K562 (cell line): ENCODE data around the gene RYK. TPM values are rescaled to one million over a fixed set of nuclear protein-coding genes. Genes with fewer than 3 reads are reported as not detected.

Experiments
- ATAC-seq: fragments of 200-7000 bp; cut with Tn5 transposase; 3 replicates; pipeline ENCODE4 v1.9.1; 2020; ENCODE audit warnings: moderate library complexity
- BruUV-seq: library from RNA; stranded (reverse); fragments of 400-500 nt; replicated peaks from 2 replicates; lab custom pipeline; 2021; lab: Mats Ljungman, UMichigan
- CTCF ChIA-PET: fragments of 300-600 bp; formaldehyde crosslinking; extraction: SDS; loops from one replicate; lab custom pipeline; 2021; ENCODE audit warnings: low intra/inter-chr PET ratio; lab: Yijun Ruan, JAX
- POLR2A ChIA-PET: fragments of 300-600, 350-650 bp; sonication (Branson Sonifier 250); formaldehyde crosslinking; extraction: SDS; loops from one replicate; lab custom pipeline; 2021; ENCODE audit warnings: antibody characterized with exemption, inconsistent platforms; lab: Yijun Ruan, JAX
- DNase-seq, 4 experiments: peaks; one replicate each; pipeline versions ENCODE4 v3.0.0 to v3.0.0-alpha.2; 2011 to 2018; ENCODE audit warnings: low spot score in 3 of 4, mixed read lengths in 3 of 4; ENCODE audit errors: extremely low read depth in 1 of 4
- FAIRE-seq: peaks from 2 replicates; lab custom pipeline; 2011; peaks lifted over from hg19 to GRCh38; lab: Jason Lieb, UNC
- H2AFZ ChIP-seq: 2 replicates; pipeline ENCODE4 v1.6.0; 2011; ENCODE audit warnings: low read depth, low read length, control low read depth, inconsistent platforms
- H3K27ac ChIP-seq: fragments of 200-600 bp; 3 replicates; pipeline ENCODE4 v1.8.0; 2011; ENCODE audit warnings: low read depth, mild to moderate bottlenecking, control low read depth, inconsistent platforms, low read length, moderate library complexity, mixed read lengths; ENCODE audit errors: extremely low read depth
- H3K27me3 ChIP-seq, 2 experiments: fragments of 300-600 bp in 1 of 2; 2 replicates in 1 of 2; 3 replicates in 1 of 2; pipeline versions ENCODE4 v1.6.0 to v1.8.0; 2011; ENCODE audit warnings: inconsistent platforms in 2 of 2, low read length in 2 of 2, mild to moderate bottlenecking in 1 of 2, mixed read lengths in 1 of 2, moderate library complexity in 1 of 2; ENCODE audit not compliant: control insufficient read depth in 2 of 2, insufficient read depth in 2 of 2
- H3K36me3 ChIP-seq: fragments of 300-600 bp; 3 replicates; pipeline ENCODE4 v1.8.0; 2011; ENCODE audit warnings: mild to moderate bottlenecking, low read length, inconsistent platforms; ENCODE audit not compliant: control insufficient read depth, insufficient read depth
- H3K4me1 ChIP-seq, 2 experiments: fragments of 200-600 bp in 1 of 2; replicated peaks in 1 of 2; 2 replicates in 1 of 2; 3 replicates in 1 of 2; pipeline versions ENCODE4 v1.5.1 to v1.8.0; 2011; ENCODE audit warnings: inconsistent platforms in 2 of 2, low read length in 2 of 2, mild to moderate bottlenecking in 1 of 2, mixed read lengths in 1 of 2, moderate library complexity in 1 of 2; ENCODE audit not compliant: control insufficient read depth in 2 of 2, insufficient read depth in 2 of 2
- H3K4me2 ChIP-seq: 2 replicates; pipeline ENCODE4 v1.6.1; 2011; ENCODE audit warnings: low read length, control low read depth, inconsistent platforms, mixed read lengths; ENCODE audit not compliant: insufficient read depth
- H3K4me3 ChIP-seq: fragments of 200-600 bp; sonication (generic), shearing (Covaris generic); 2 replicates; pipeline ENCODE4 v1.5.1; 2016; ENCODE audit warnings: control low read depth, inconsistent platforms
- H3K79me2 ChIP-seq: fragments of 200-600 bp; 3 replicates; pipeline ENCODE4 v1.8.0; 2011; ENCODE audit warnings: low read length, inconsistent platforms; ENCODE audit not compliant: control insufficient read depth, insufficient read depth
- H3K9ac ChIP-seq, 2 experiments: 2 replicates each; pipeline versions ENCODE4 v1.6.0 to v1.6.1; 2011; ENCODE audit warnings: low read depth in 2 of 2, low read length in 2 of 2, control low read depth in 1 of 2, inconsistent platforms in 1 of 2, mild to moderate bottlenecking in 1 of 2, mixed read lengths in 1 of 2; ENCODE audit not compliant: insufficient read depth in 1 of 2
- H3K9me1 ChIP-seq: one replicate; pipeline ENCODE4 v1.6.0; 2011; ENCODE audit warnings: inconsistent platforms, mild to moderate bottlenecking, low read length, moderate library complexity; ENCODE audit not compliant: control insufficient read depth, insufficient read depth
- H3K9me3 ChIP-seq: replicated peaks from 2 replicates; pipeline ENCODE4 v1.5.1; 2011; ENCODE audit warnings: low read depth, low read length, inconsistent platforms; ENCODE audit not compliant: control insufficient read depth, insufficient read depth
- H4K20me1 ChIP-seq: replicated peaks from 2 replicates; pipeline ENCODE4 v1.6.1; 2011; ENCODE audit warnings: low read length, inconsistent platforms, mixed read lengths; ENCODE audit not compliant: control insufficient read depth, insufficient read depth
- MGA ChIP-seq: fragments of 450-650 bp; IDR thresholded peaks from 2 replicates; pipeline ENCODE4 v1.6.1; 2016; ENCODE audit warnings: mild to moderate bottlenecking, moderate library complexity
- NFIC ChIP-seq: fragments of 450-650 bp; IDR thresholded peaks from 2 replicates; pipeline ENCODE4 v1.6.1; 2017; ENCODE audit warnings: mild to moderate bottlenecking, inconsistent platforms
- NFRKB ChIP-seq: fragments of 450-650 bp; IDR thresholded peaks from 2 replicates; pipeline ENCODE4 v1.6.1; 2016; ENCODE audit warnings: low read depth
- TAF7 ChIP-seq: fragments of 450-650 bp; IDR thresholded peaks from 2 replicates; pipeline ENCODE4 v1.6.1; 2016; ENCODE audit warnings: missing genetic modification characterization, missing compliant biosample characterization
- TOE1 ChIP-seq, 2 experiments: fragments of 450-650 bp in 1 of 2; sonication (generic) in 1 of 2; formaldehyde crosslinking in 1 of 2; IDR thresholded peaks; 2 replicates each; pipeline versions ENCODE4 v1.7.1 to v1.8.0; 2016 to 2022; ENCODE audit warnings: borderline replicate concordance in 2 of 2, mild to moderate bottlenecking in 2 of 2, antibody characterized with exemption in 1 of 2, inconsistent platforms in 1 of 2, low read depth in 1 of 2, missing genetic modification reagents in 1 of 2, moderate library complexity in 1 of 2
- USF2 ChIP-seq: sonication (generic); formaldehyde crosslinking; IDR thresholded peaks from 2 replicates; pipeline ENCODE4 v1.5.0; 2020; ENCODE audit warnings: missing genetic modification reagents
- YY1 ChIP-seq, 3 experiments: IDR thresholded peaks; 2 replicates each; pipeline ENCODE4 v1.6.1; 2011; ENCODE audit warnings: low read length in 2 of 3, mild to moderate bottlenecking in 2 of 3, moderate library complexity in 2 of 3, borderline replicate concordance in 1 of 3, control low read depth in 1 of 3, low read depth in 1 of 3; ENCODE audit not compliant: insufficient read depth in 3 of 3, insufficient replicate concordance in 2 of 3, control insufficient read depth in 1 of 3, insufficient read length in 1 of 3; ENCODE audit errors: extremely low read depth in 1 of 3
- WGBS: fragments of 100-300 bp; shearing (Covaris generic); methylation state at CpG from one replicate; pipeline ENCODE4 v1.1.6; 2016; ENCODE audit warnings: low coverage, mixed read lengths; ENCODE audit not compliant: insufficient coverage; ENCODE audit errors: missing lambda C conversion rate; 5-methylcytosine and 5-hydroxymethylcytosine counted together
- in situ Hi-C: fragments of 300-500 bp; cut with MboI; formaldehyde crosslinking; loops from 4 replicates; pipeline ENCODE4 v1.15.0; 2018; ENCODE audit warnings: inconsistent platforms, mixed read lengths
- intact Hi-C: fragments of 100-400 bp; cut with micrococcal nuclease; formaldehyde crosslinking; loops from 2 replicates; pipeline ENCODE4 v1.14.2; 2022
- polyA plus RNA-seq, 8 experiments: library from polyadenylated mRNA; depleted of rRNA in 4 of 8; stranded (reverse) in 5 of 8; unstranded in 3 of 8; fragments of >200 nt; fragmentation: Nextera tagmentation in 2 of 8; fragmentation: Illumina TruSeq in 1 of 8; extraction: Ambion mirVana in 2 of 8; extraction: Trizol in 1 of 8; gene quantifications; 2 replicates each; pipeline versions ENCODE4 v1.2.1 to v1.2.3, GENCODE V29; 2011 to 2014; ENCODE audit warnings: inconsistent platforms in 1 of 8, missing spikeins in 1 of 8
- total RNA-seq, 7 experiments: library from RNA; depleted of rRNA in 6 of 7; stranded (reverse); fragments of >200 nt in 6 of 7; fragmentation: Illumina TruSeq in 2 of 7; extraction: Trizol in 2 of 7; gene quantifications; 2 replicates each; pipeline versions ENCODE4 v1.2.1 to v1.2.3, GENCODE V29; 2011 to 2021; ENCODE audit warnings: low replicate concordance in 1 of 7

Gene RYK
- total and polyA plus RNA-seq, 9 of the 15 experiments (the other 6 are each of a cell fraction or from before 2014, with no cell fraction given) = 4.2 to 29.5 (median 16.6) TPM

- peak; percentile 78 for ATAC-seq
- 16% methylated on average over 4 of the region's 4 CpGs for WGBS
- Histone ChIP-seq H3K4me1 (peaks cover 0 to 7% of the 10 kb centered on the region in 2 experiments; a peak in 3 of 5 replicates), H3K9me1 (no peaks in the 10 kb centered on the region), H3K4me3 (no peak overlapping the region), H3K9me3 (no peaks in the 10 kb centered on the region), H3K27me3 (no peaks in the 10 kb centered on the region), H3K9ac (no peak overlapping the region), H3K4me2 (no peak overlapping the region), H4K20me1 (no peaks in the 10 kb centered on the region), H3K36me3 (no peaks in the 10 kb centered on the region), H2AFZ (peak overlapping the region; percentile 46), H3K79me2 (no peaks in the 10 kb centered on the region), H3K27ac (no peak overlapping the region)
- BruUV-seq = no TSS peak
- no peak for FAIRE-seq
- intact Hi-C loops (no loop called here), in situ Hi-C loops (no loop called here)
- ChIA-PET POLR2A (no interaction called here), CTCF (no interaction called here)
- DNase-seq = no peak
- TF ChIP-seq USF2 (CRISPR knock-in tag) = no peak
- TF ChIP-seq MGA = 0 out of 2 replicates have a peak, but pooled peaks have one; percentile 16
- no peak for TF ChIP-seq NFRKB
- TF ChIP-seq TAF7 (tag) = no peak
- peak; percentile 75 for TF ChIP-seq NFIC
- TF ChIP-seq TOE1 (IDR thresholded peaks at IDR 0.05; ENCODE audit: borderline replicate concordance) = no peak
- TF ChIP-seq TOE1 (CRISPR knock-in tag; IDR thresholded peaks at IDR 0.05; ENCODE audit: borderline replicate concordance, low read depth) = no peak
- no peak for TF ChIP-seq YY1 (IDR thresholded peaks at IDR 0.05; ENCODE audit: borderline replicate concordance in 1 of 3, control insufficient read depth in 1 of 3, extremely low read depth in 1 of 3, insufficient read depth in 3 of 3, insufficient read length in 1 of 3, insufficient replicate concordance in 2 of 3, low read depth in 1 of 3, low read length in 2 of 3)
Observed at GRCh38 chr3:134291319-134292254, 40.9 kb upstream of the RYK start.
